ENCODE data around the gene PAPLN. TPM values are rescaled to one million over a fixed set of nuclear protein-coding genes. Genes with fewer than 3 reads are reported as not detected.
A peak's percentile ranks its signal among the peaks of the same experiment; 100 is the strongest.

Gene PAPLN
- polyA plus RNA-seq, 3 donors: 0.58 to 2.8 (median 0.73) TPM

GRCh38 chr14:73261520-73262426 lies 24.5 kb downstream of the PAPLN start:
- no peak overlapping the region for H3K4me3 ChIP-seq (replicated peaks in 1 of 3; ENCODE audit: low read depth in 2 of 3, low read length in 3 of 3)
- no peaks in the 10 kb centered on the region for H3K9me3 ChIP-seq (replicated peaks in 1 of 2; ENCODE audit: control insufficient read depth in 1 of 2, insufficient read depth in 1 of 2, low read length in 2 of 2)
- TF ChIP-seq CTCF (IDR thresholded peaks at IDR 0.05): no peak
- Mint-ChIP-seq H3K9me3 (peaks cover 0 to 2% (median 0%) of the 10 kb centered on the region in 7 donors), H3K27ac (no peak overlapping the region), H3K4me3 (no peak overlapping the region), H3K4me1 (no peaks in the 10 kb centered on the region), H3K27me3 (ENCODE audit: low read depth in 3 of 3) (peaks cover 0 to 6% (median 2%) of the 10 kb centered on the region in 3 donors), H3K36me3 (no peaks in the 10 kb centered on the region)
- no peaks in the 10 kb centered on the region for H3K79me2 ChIP-seq (ENCODE audit: insufficient read depth, low read length)
- H3K4me2 ChIP-seq (replicated peaks; ENCODE audit: extremely low read depth, low read length, poor library complexity, severe bottlenecking): no peak overlapping the region
- no peaks in the 10 kb centered on the region for H4K20me1 ChIP-seq (ENCODE audit: insufficient read depth, low read length)
- intact Hi-C loops (cut with micrococcal nuclease): no loop called here
- H2AFZ ChIP-seq (ENCODE audit: insufficient read depth, low read depth, low read length, poor library complexity, severe bottlenecking): no peak overlapping the region
- no peak overlapping the region for H3K9ac ChIP-seq (ENCODE audit: insufficient read depth, low read length, poor library complexity, severe bottlenecking)
- DNase-seq: peak in 1 of 3 donors; percentile 2
- no peaks in the 10 kb centered on the region for H3K36me3 ChIP-seq (replicated peaks in 1 of 2; ENCODE audit: control insufficient read depth in 1 of 2, insufficient read depth in 2 of 2, low read length in 2 of 2)
- 96% methylated on average over 14 of the region's 15 CpGs for WGBS (ENCODE audit: insufficient coverage)
- H3K27ac ChIP-seq (ENCODE audit: low read depth in 1 of 2, low read length in 2 of 2): no peak overlapping the region
- no peaks in the 10 kb centered on the region for H3K27me3 ChIP-seq (ENCODE audit: control insufficient read depth in 2 of 2, insufficient read depth in 2 of 2, low read length in 2 of 2)
- H3K4me1 ChIP-seq (ENCODE audit: control insufficient read depth in 1 of 2, insufficient read depth in 2 of 2, low read length in 2 of 2): no peaks in the 10 kb centered on the region

- Histone ChIP-seq H3K27ac (ENCODE audit: low read depth in 1 of 2, low read length in 2 of 2) (no peak overlapping the region), H3K36me3 (replicated peaks in 1 of 2; ENCODE audit: control insufficient read depth in 1 of 2, insufficient read depth in 2 of 2, low read length in 2 of 2) (no peaks in the 10 kb centered on the region), H3K79me2 (ENCODE audit: insufficient read depth, low read length) (no peaks in the 10 kb centered on the region), H3K4me1 (ENCODE audit: control insufficient read depth in 1 of 2, insufficient read depth in 2 of 2, low read length in 2 of 2) (no peaks in the 10 kb centered on the region), H3K9me3 (replicated peaks in 1 of 2; ENCODE audit: control insufficient read depth in 1 of 2, insufficient read depth in 1 of 2, low read length in 2 of 2) (no peaks in the 10 kb centered on the region), H3K9ac (ENCODE audit: insufficient read depth, low read length, poor library complexity, severe bottlenecking) (no peak overlapping the region), H3K4me3 (replicated peaks in 1 of 3; ENCODE audit: low read depth in 2 of 3, low read length in 3 of 3) (no peak overlapping the region), H3K4me2 (replicated peaks; ENCODE audit: extremely low read depth, low read length, poor library complexity, severe bottlenecking) (no peak overlapping the region), H4K20me1 (ENCODE audit: insufficient read depth, low read length) (no peaks in the 10 kb centered on the region), H2AFZ (ENCODE audit: insufficient read depth, low read depth, low read length, poor library complexity, severe bottlenecking) (no peak overlapping the region), H3K27me3 (ENCODE audit: control insufficient read depth in 2 of 2, insufficient read depth in 2 of 2, low read length in 2 of 2) (no peaks in the 10 kb centered on the region)
- no peaks in the 10 kb centered on the region for H3K36me3 Mint-ChIP-seq
- DNase-seq: no peak
- no peak overlapping the region for H3K27ac Mint-ChIP-seq
- H3K9me3 Mint-ChIP-seq: peaks cover 0 to 2% (median 0%) of the 10 kb centered on the region in 7 donors
- intact Hi-C loops (cut with micrococcal nuclease): no loop called here
- 98% methylated on average over 12 of the region's 20 CpGs for WGBS (ENCODE audit: insufficient coverage)
- peaks cover 0 to 7% (median 2%) of the 10 kb centered on the region in 3 donors for H3K27me3 Mint-ChIP-seq (ENCODE audit: low read depth in 3 of 3)
- H3K4me1 Mint-ChIP-seq: no peaks in the 10 kb centered on the region
- TF ChIP-seq CTCF (IDR thresholded peaks at IDR 0.05): no peak
- no peak overlapping the region for H3K4me3 Mint-ChIP-seq
Observed at GRCh38 chr14:73262427-73263183, 25.3 kb downstream of the PAPLN start.
